Upper lobe of left lung (tissue), 6 donors: ENCODE data around the gene DCP1B. TPM values are rescaled to one million over a fixed set of nuclear protein-coding genes. Genes with fewer than 3 reads are reported as not detected.

Source experiments
- ATAC-seq, 2 donors: fragments of 200-7000 bp; cut with Tn5 transposase; one replicate each; pipeline ENCODE4 v1.9.1; 2022; ENCODE audit warnings: mild to moderate bottlenecking in 2 of 2, moderate library complexity in 2 of 2; ENCODE audit not compliant: low FRiP score in 2 of 2
- DNase-seq, 2 donors: peaks; one replicate each; pipeline ENCODE4 v3.0.0-alpha.2; 2019 to 2020
- H3K27ac ChIP-seq, 4 donors: fragments of 200-600 bp; sonication (generic); one replicate each; pipeline ENCODE4 v1.5.1; 2016 to 2019
- H3K27me3 ChIP-seq, 4 donors: fragments of 200-600 bp; sonication (generic); one replicate each; pipeline ENCODE4 v1.5.1; 2017 to 2019
- H3K36me3 ChIP-seq, 4 donors: fragments of 200-600 bp; sonication (generic); one replicate each; pipeline ENCODE4 v1.5.1; 2016 to 2019
- H3K4me1 ChIP-seq, 4 donors: fragments of 200-600 bp; sonication (generic); one replicate each; pipeline ENCODE4 v1.5.1; 2018 to 2019
- H3K4me3 ChIP-seq, 4 donors: fragments of 200-600 bp; sonication (generic); one replicate each; pipeline ENCODE4 v1.5.1; 2017 to 2019; ENCODE audit warnings: mild to moderate bottlenecking in 2 of 4, moderate library complexity in 1 of 4
- H3K9me3 ChIP-seq, 4 donors: fragments of 200-600 bp; sonication (generic); one replicate each; pipeline ENCODE4 v1.5.1; 2018 to 2019
- EP300 ChIP-seq, 4 donors: sonication (generic); formaldehyde crosslinking; IDR thresholded peaks; one replicate each; pipeline ENCODE4 v1.5.1; 2017; ENCODE audit warnings: antibody characterized with exemption in 4 of 4, control low read depth in 2 of 4
- POLR2A ChIP-seq, 4 donors: fragments of 450-650 bp; IDR thresholded peaks; one replicate each; pipeline ENCODE4 v1.5.1; 2016 to 2017; ENCODE audit warnings: antibody characterized with exemption in 4 of 4, mild to moderate bottlenecking in 2 of 4
- POLR2AphosphoS5 ChIP-seq, 2 donors: sonication (generic); formaldehyde crosslinking; IDR thresholded peaks; one replicate each; pipeline ENCODE4 v1.5.1; 2017; ENCODE audit warnings: antibody characterized with exemption in 2 of 2
- WGBS, 2 donors: methylation state at CpG; one replicate each; pipeline ENCODE4 v1.1.5; 2017 to 2018; 5-methylcytosine and 5-hydroxymethylcytosine counted together
- total RNA-seq, 6 donors: library from RNA; depleted of rRNA in 4 of 6; stranded (reverse); fragments of >200 nt in 4 of 6; gene quantifications; one replicate each; pipeline versions ENCODE4 v1.1.0 to v1.2.1, GENCODE V29; 2016 to 2021
- TF ChIP-seq, protein P1 (sequence below), 6 experiments: fragments of 450-650 bp in 4 of 6; fragments of 200-600 bp in 2 of 6; sonication (generic) in 2 of 6; IDR thresholded peaks; one replicate each; pipeline ENCODE4 v1.5.1; 2016 to 2019; ENCODE audit warnings: antibody characterized with exemption in 6 of 6
- donor health status: DM: no; HTN: no; CAD: no; lungs with moderate emphysema.
- donor health status: DM: no; HTN: yes; CAD: no; lungs with severe emphysema.

Gene DCP1B
- total RNA-seq, 6 donors from 2014 or later, result 5.5 to 30.4 (median 12.2) TPM

DNA sequence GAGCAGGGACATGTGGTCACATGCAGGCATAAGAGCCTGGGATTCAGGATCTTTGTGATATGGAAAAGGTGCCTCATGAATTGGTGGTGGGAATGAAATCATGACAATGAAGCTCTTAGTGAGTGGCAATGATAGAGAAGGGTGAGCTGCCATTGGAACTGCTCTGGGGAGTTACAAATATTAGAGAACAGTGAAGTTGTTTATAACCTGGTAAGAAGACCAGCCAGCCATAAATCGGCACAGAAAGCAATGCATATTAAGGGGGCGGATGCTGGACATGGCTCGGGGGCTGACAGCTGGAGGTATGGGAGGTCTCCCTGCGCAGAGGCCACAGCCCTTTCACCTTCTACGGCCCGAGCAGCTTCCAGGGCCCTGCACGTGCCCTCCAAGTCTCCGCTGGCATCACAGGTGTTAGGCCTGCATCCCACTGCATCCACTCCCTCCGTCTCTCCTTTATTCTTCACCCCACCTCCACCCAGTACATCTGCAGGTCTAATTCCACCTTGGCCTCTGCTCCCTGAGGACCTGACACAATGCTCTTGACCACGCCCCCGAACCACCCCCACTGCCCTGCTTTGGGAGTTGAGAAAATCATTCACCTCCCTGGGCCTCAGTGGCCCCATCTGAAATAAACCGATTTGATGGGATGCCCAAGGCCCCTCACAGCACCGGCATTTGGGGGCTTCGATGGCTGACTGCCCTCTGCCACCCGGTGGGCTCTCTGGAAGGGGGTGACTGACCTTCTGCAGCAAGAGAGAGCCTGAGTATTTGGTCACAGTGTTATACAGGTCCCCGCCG is 89.9 kb downstream of the DCP1B start:
- DNase-seq (peak in 1 of 2 donors; percentile 40), ATAC-seq (no peak)
- Histone ChIP-seq H3K27me3 (no peaks in the 10 kb centered on the region), H3K27ac (no peak overlapping the region), H3K9me3 (no peaks in the 10 kb centered on the region), H3K4me1 (no peaks in the 10 kb centered on the region), H3K4me3 (no peak overlapping the region), H3K36me3 (no peaks in the 10 kb centered on the region)
- WGBS, 2 donors, result 87 to 90% methylated on average over 15 to 17 of the region's 17 CpGs
- TF ChIP-seq, protein P1, sequence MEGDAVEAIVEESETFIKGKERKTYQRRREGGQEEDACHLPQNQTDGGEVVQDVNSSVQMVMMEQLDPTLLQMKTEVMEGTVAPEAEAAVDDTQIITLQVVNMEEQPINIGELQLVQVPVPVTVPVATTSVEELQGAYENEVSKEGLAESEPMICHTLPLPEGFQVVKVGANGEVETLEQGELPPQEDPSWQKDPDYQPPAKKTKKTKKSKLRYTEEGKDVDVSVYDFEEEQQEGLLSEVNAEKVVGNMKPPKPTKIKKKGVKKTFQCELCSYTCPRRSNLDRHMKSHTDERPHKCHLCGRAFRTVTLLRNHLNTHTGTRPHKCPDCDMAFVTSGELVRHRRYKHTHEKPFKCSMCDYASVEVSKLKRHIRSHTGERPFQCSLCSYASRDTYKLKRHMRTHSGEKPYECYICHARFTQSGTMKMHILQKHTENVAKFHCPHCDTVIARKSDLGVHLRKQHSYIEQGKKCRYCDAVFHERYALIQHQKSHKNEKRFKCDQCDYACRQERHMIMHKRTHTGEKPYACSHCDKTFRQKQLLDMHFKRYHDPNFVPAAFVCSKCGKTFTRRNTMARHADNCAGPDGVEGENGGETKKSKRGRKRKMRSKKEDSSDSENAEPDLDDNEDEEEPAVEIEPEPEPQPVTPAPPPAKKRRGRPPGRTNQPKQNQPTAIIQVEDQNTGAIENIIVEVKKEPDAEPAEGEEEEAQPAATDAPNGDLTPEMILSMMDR (IDR thresholded peaks at IDR 0.05), result no peak
- TF ChIP-seq EP300 (IDR thresholded peaks at IDR 0.05), result no peak
- TF ChIP-seq POLR2AphosphoS5 (IDR thresholded peaks at IDR 0.05), result no peak
- TF ChIP-seq POLR2A (IDR thresholded peaks at IDR 0.05), result no peak

DNA sequence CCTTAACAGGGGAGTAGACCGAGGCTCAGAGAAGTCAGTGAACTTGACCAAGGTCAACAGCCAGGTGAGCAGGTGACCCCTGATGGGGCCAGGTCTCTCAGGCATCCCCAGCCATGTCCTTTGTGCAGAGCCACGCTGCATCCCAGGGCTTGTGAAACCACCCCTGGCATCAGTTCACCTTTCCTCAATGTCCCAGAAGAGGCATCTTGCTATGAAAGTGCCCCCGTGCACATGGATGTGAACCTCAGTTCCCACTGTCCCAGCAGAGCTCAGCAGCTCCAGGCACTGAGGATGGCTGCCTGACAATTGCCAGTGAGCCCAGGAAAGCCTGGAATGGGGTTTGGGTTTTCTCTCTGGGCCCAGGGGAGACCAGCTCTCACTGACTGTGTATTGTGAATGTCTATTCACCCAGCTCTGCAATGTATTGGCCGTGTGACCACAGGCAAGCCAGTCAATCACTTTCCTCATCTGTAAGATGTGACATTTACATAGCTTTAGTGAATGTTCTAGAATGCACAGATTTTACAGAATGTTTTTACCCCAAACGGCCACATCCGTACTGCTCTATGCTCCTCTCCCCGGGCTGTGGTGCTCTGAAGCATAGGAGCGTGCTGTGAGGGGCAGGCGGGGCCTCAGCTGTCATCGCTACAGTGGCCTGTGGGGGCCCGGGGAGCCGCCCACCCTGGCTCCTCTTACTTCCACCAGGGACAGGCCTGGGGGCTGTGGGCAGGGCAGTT is 90.7 kb downstream of the DCP1B start:
- Histone ChIP-seq H3K4me1 (no peaks in the 10 kb centered on the region), H3K9me3 (no peaks in the 10 kb centered on the region), H3K27ac (no peak overlapping the region), H3K36me3 (no peaks in the 10 kb centered on the region), H3K27me3 (no peaks in the 10 kb centered on the region), H3K4me3 (no peak overlapping the region)
- TF ChIP-seq POLR2AphosphoS5 (IDR thresholded peaks at IDR 0.05) (no peak), EP300 (IDR thresholded peaks at IDR 0.05) (no peak), POLR2A (IDR thresholded peaks at IDR 0.05) (no peak)
- TF ChIP-seq, protein P1 (IDR thresholded peaks at IDR 0.05), result no peak
- 77 to 87% methylated on average over 11 to 12 of the region's 12 CpGs for WGBS, 2 donors
- DNase-seq (peak; percentile 10 to 44), ATAC-seq (no peak)

DNA sequence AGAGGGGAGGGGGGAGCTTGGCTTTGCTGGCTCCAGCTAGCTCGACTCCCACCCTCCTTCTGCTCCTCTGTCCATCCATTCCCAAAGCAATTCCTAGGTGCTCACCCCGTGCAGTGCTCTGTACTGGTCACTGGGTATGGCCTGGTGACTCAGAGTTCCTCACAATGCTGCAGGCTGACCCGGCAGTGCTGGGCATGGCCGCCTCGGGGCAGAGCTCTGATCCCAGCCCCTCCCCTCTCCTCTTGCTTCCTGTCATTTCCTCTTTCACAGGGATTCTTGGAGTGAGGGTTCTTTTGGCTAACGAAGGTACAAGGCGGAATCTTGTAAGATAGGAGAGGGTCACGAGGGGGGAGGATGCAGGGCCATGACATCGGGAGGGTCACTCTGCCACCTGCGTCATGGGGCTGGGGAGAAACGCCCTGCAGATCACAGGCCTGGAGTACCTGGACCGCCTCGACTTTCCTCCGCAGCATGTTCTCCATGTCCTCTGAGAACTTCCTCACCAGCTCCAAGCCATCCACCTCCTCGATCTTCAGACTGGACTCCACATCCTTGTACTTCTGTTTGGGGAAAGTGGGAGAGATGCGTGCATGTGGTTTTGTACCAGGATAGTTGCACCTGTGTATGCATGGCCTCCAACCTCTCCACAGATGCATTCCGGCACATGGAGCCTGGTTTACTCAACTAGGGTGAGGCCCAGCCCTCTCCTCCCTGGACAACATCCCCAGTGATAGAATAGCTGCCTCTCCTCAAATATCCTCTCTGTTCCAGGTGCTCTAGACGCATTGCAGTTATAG is 91.5 kb downstream of the DCP1B start:
- Histone ChIP-seq H3K27ac (no peak overlapping the region), H3K9me3 (no peaks in the 10 kb centered on the region), H3K4me3 (no peak overlapping the region), H3K4me1 (peaks cover 0 to 6% (median 2%) of the 10 kb centered on the region in 4 donors), H3K27me3 (no peaks in the 10 kb centered on the region), H3K36me3 (no peaks in the 10 kb centered on the region)
- ATAC-seq (no peak), DNase-seq (no peak)
- TF ChIP-seq EP300 (IDR thresholded peaks at IDR 0.05) (no peak), POLR2A (IDR thresholded peaks at IDR 0.05) (no peak), POLR2AphosphoS5 (IDR thresholded peaks at IDR 0.05) (no peak)
- TF ChIP-seq, protein P1 (IDR thresholded peaks at IDR 0.05), result no peak
- WGBS, 2 donors, result 75 to 81% methylated on average over 17 to 18 of the region's 18 CpGs

GRCh38 chr12:1911598-1912575 is 92.4 kb downstream of the DCP1B start:
- DNase-seq (peak in 1 of 2 donors; percentile 23), ATAC-seq (no peak)
- Histone ChIP-seq H3K4me1 (peaks cover 0 to 10% (median 4%) of the 10 kb centered on the region in 4 donors), H3K4me3 (no peak overlapping the region), H3K27ac (no peak overlapping the region), H3K27me3 (no peaks in the 10 kb centered on the region), H3K9me3 (no peaks in the 10 kb centered on the region), H3K36me3 (no peaks in the 10 kb centered on the region)
- TF ChIP-seq POLR2A (IDR thresholded peaks at IDR 0.05) (no peak), POLR2AphosphoS5 (IDR thresholded peaks at IDR 0.05) (no peak), EP300 (IDR thresholded peaks at IDR 0.05) (no peak)
- TF ChIP-seq, protein P1 (IDR thresholded peaks at IDR 0.05), result no peak
- WGBS, 2 donors, result 83 to 86% methylated on average over 8 to 16 of the region's 16 CpGs
